GM19463 (cell line): ENCODE measurements around the gene SRXN1.

ENCODE experiments used
- ATAC-seq: cut with Tn5 transposase; IDR thresholded peaks from one replicate; pipeline ENCODE4 v1.9.1; 2021; ENCODE audit warnings: mild to moderate bottlenecking, moderate library complexity; ENCODE audit not compliant: unreplicated experiment

SRXN1 gene

DNA sequence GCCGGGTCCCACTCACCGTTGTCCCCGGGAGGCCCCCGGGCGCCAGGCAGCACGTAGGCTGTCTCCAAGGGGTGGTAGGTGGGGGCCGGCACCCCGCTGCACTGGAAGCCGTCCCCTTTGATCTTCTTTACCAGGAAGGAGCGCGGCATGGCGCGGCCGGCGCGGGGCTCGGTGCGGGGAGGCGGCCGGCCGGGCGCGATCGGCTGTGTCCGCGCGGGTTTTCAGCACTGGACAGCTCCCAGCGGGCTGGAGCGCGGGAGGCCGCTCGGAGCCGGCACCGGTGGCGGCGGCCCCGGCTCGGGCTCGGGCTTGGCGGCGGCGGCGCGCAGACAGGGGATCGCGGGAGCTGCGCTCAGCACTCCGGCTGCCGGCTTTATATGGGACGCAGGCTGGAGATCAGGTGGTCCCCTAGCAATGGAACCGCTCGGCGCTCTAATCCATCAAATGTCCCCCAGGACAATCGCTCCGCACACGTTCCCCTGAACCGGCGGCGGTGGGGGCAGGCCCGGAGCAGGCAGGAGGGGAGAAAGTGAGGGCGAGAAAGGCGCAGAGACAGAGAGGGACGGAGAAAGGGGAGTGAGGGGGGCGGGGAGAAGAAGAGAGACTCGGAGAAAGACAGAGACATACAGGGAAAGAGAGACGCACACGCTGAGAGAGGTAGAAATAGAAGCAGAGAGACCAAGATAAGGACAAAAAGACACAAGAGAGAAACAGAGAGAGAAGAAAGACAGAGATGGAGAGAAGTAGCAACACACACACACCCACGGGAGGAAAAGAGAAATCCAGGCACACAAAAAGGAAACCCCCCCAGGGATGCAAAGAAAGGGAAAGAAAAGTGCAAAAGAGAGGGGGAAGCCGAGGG, 22.7 kb upstream of the SRXN1 start, which contains the start of gene SCRT2:
Gene SCRT2 (minus strand): TSS at position 350 of the 862 bp plus-strand sequence. CDS start 201 bp downstream, at position 149.
- ATAC-seq = no peak

DNA sequence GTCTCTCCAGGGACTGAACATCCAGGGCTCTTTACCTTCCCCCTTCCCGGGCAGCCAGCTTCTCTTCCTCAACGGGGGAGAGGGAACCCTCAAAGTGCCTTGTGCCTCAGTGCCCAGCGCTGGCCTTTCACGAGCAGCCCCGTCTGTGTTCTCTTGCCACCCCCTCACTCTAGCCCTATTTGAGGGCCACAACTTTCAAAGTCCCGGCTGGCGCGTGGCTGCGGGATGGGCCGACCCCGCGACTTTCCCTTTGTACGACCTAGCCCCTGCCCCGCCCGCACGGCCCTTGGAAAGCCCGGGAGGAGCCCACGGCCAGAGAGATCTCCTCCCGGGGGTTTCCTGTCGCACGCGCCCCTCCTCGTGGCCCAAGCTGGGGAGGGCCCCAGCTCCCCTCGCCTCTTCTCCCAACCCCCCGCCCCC, 22.0 kb upstream of the SRXN1 start:
- no peak for ATAC-seq

DNA sequence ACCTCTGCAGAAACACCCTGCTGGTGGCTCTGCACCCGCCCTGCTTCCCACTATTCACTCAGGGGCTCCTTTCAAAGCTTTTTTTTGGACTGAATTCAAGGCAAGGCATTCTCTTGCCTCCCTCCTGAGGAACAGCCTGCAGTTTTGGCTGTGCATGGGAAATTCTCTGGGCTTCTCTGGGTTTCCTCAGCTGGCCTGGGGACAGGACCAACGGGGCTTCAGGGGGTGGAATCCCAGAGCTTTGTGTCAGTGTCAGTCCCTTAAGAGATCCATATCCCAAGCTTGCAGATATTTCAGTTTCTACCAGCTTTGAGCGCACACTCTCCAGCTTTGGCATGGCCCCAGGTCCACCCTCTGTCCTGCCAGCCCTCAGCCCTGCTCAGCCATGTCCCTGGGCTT, 20.6 kb upstream of the SRXN1 start:
- ATAC-seq = no peak

DNA sequence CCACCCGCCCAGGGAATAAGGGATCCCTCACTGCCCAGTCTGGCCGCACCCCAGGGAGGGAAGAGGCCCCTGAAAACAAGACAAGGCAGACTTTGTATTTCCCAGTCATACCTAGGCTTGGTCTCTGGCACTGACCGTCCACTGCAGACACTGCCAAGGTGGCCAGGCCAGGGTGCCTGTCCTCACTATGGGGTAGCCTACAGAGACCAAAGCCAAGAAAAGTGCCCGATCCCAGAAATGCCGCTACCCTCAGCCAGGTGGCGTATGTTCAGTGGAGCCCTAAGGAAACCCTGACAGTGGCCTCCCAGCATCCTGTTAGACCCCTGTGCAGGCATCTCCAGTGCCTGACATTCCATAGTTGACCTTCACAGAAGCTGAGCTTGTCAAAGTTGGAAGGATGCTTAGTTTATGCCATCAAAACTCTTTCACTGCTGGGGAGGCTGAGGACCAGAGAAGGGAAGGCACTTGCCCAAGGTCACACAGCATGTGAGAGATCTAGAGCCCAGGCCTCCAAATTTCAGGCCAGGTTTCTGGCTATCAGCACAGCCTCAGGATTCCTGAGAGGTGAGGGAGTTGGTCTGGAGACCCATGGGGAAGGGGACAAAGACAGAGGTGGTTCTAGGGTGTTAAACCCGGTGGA, 20.1 kb upstream of the SRXN1 start:
- no peak for ATAC-seq

DNA sequence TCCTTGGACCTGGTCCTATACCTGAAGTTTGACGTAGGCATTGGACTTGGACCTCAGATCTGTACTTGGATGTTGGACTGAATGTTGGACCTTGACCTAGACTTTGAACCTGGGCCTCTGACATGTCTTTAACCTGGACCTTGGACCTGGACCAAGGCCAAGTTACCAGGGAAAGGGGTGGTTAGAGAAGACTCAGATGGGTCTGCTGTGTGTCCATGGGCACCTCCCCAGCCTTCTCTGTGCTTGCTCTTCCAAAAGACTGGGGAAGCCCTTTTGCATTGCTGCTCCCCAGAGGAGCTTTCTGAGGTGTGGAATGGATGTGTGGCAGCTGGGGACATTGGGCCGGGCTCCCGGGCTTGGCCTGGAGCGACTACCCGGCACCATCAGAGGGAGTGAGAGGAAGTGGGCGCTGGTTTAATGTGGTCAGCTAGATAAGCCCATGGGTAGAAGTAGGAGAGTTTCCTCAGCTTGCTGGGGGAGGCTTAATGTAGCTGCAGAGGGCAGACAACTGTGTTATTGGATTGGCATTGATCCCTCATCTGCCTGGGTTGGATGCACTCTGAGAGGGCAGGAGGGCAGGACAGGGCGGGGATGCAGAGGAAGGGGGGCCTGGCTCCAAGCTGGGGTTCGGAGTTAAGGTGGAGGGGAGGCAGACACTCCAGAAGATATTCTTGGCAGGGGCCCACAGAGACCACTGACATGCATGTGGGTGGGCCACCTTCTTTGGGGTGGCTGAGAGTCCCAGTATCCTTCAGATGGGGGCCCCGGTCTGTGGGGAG, 18.4 kb upstream of the SRXN1 start:
- no peak for ATAC-seq

DNA sequence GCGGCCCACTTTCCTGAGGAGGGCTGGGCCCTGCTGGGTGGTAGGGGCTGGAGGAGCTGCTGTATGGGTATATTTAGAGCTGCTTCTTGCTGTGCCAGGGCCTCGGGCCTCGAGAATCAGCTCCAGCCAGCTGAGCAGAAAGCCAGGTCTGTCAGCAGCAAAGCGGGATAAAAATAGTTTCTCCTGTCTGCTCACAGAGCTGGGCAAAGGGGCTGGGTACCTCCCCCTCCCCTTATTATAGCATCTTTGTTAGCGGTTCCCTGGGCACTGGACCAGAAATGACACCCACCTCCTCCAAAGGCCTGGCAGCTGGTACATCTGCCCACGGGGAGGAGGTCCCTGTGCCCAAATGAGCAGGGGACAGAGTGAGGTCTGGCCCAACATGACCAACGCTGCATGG, 16.6 kb upstream of the SRXN1 start:
- no peak for ATAC-seq

DNA sequence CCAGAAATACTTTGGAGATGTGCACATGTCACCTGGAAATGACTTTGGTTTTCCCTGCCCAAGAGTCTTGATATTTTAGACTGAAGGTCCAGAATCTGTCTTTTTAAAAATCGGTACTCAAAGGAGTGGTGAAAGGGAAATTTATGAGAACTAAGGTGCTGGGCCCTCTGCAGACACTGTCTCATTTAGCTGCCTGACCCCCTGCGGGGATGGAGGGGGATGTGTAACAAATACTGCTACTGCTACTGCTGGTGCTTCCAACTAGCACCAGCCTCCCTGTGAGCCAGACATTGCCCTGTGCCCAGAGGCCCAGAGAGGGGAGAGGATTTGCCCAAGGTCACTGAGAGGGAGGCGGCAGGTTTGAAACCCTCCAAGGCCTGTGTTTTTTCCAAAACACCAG, 15.6 kb upstream of the SRXN1 start:
- ATAC-seq = no peak

DNA sequence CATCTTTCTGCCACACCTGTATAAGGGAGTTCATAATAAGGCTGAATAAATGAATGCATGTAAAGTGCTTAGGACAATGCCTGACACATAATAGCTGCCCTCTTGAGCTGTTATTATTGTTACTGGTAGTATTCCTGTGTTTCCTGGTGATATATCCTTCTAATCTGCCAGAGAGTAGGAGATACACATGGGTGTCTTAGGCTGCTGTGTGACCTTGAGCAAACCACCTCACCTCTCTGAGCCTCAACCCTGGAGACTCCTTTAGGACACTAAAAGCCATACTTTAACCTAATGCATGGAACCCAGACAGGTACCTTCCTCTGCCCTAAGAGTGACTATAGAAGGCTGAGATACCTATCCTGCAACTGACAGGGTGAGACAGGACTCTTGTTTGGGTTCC, 15.1 kb upstream of the SRXN1 start:
- no peak for ATAC-seq

DNA sequence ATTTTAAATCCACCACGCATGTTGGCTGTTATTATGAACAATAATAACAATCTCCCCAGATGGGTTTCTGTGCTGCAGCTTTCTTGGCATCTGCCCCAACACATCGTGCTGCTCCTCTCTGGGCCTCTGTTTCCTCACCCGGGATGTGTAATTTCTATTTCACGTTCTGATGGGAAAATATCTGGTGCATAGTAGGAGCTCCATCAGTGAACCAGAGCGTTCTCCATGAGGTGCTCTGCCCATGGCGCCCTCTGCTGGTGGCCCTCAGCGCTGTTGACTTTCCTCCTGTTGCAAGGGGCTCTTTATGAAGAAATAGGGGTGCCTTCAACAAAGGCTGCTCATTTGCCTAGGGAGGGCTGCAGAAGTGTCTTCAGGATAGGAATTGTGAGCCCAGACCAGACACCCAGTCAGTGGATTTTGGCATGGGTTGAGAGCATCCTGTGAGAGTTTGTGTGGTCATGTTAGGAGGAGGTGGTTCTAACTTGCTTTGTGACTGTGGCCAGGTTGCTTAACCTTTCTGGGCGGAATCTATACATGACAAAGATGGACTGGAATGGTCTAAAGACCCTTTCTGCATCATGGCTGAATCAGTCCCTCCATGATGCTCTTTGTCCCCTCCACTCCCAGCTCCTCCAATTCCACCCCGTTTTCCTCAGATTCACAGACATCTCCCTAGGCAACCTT, 14.5 kb upstream of the SRXN1 start:
- no peak for ATAC-seq

DNA sequence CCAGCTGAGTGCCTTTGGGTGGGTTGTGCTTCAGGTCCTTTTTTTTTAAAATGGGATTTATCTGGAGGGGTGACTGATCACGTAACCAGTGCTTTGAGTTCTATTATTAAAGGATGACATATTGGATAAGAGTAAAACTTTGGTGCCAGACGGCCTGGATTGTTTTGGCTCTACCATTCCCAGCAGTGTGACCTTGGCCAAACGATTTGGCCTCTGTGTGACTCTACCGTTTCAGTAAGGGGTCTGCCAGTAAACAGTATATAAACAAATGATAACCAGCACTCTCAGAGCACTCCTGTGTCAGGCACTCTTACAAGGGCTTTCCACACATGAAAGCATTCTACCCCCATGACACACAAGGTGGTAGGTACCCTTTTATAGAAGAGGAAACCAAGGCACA, 13.9 kb upstream of the SRXN1 start:
- no peak for ATAC-seq

DNA sequence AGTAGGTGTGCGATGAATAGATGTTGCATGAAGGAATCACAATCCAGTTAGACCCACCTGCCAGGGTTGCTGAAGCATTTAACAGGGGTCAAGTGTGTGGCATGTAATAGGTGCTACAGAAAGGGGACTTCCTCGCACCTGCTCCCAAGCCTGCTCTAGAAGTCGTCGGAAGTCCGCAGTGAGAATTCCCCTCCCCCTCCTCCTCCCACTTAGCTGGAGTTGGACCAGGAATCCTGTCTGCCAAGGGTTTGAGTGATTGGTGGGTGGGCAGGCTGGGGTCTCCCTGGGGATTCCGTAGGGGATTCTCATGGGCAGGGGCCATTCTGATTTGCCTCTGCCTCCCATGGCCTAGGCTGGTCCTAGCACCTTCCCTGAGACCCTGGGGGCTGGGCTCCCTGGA, 12.3 kb upstream of the SRXN1 start:
- ATAC-seq = no peak

DNA sequence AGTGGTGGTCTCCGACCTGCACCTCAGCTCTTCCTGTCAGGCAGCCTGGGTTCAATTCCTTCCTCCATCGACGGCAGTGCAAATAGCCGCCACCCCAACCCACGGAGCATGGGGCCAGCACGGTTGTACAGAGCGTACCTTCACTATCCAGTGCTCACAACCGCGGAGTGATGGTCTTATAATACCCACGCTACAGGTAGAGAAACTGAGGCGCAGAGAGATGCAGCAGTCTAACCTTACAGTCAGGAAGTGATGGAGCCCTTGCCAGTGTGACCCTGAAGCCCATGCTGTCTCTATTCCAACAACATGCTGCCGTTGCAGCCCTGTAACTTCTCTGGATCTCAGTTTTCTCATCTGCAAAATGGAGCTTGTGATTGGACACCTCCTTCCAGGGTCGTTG, 11.6 kb upstream of the SRXN1 start:
- ATAC-seq = no peak

DNA sequence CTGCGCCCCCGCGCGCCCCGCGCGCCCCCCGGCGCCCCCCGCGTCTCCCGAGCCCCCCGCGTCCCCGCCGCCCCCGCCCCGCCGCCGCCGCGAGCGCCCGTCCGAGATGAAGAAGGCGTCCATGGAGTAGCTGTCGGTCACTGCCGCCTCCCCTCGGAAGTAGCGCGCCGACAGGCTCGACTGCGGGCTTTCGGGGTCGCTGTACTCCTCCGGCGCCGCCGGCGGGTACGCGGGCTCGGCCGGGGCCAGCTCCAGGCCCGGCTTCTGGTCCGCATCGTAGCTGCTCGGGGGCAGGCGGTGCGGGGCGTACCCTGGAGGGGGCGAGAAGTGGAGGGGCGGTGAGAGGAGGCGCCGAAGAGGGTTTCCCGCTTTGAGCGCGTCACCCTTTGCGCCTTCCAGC, 11.2 kb upstream of the SRXN1 start:
- no peak for ATAC-seq

DNA sequence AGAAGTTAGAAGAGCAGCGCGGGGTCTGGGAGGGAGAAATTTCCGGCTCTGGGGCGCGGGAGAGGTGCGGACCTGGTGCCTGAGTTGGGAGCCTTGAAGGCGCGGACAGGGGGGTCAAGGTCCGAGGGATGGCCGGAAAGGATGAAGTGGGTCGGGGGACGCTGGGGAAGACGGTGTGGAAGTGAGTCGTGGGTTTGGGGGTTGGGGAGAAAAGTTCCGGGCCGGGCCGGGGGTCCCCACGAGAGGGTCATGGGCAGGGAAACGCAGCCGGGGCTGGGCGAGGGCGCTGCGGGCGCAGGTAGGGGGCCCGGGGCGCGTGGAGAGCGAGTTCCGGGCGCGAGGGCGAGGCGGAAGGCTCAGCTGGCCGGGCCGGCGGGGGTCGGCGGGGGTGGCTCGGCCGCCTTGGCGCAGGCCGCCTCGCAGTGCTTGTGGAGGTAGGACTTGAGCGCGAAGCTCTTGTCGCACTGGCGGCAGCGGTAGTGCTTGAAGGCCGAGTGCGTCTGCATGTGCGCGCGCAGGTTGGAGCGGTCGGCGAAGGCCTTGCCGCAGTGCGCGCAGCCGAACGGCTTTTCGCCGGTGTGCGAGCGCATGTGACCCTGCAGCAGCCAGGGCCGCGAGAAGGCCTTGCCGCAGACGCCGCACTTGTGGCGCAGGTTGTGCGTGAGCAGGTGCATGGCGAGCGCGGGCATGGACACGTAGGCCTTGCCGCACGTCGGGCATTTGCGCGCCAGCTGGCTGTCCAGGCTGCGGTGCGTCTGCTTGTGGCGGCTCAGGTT, 10.5 kb upstream of the SRXN1 start:
- no peak for ATAC-seq

DNA sequence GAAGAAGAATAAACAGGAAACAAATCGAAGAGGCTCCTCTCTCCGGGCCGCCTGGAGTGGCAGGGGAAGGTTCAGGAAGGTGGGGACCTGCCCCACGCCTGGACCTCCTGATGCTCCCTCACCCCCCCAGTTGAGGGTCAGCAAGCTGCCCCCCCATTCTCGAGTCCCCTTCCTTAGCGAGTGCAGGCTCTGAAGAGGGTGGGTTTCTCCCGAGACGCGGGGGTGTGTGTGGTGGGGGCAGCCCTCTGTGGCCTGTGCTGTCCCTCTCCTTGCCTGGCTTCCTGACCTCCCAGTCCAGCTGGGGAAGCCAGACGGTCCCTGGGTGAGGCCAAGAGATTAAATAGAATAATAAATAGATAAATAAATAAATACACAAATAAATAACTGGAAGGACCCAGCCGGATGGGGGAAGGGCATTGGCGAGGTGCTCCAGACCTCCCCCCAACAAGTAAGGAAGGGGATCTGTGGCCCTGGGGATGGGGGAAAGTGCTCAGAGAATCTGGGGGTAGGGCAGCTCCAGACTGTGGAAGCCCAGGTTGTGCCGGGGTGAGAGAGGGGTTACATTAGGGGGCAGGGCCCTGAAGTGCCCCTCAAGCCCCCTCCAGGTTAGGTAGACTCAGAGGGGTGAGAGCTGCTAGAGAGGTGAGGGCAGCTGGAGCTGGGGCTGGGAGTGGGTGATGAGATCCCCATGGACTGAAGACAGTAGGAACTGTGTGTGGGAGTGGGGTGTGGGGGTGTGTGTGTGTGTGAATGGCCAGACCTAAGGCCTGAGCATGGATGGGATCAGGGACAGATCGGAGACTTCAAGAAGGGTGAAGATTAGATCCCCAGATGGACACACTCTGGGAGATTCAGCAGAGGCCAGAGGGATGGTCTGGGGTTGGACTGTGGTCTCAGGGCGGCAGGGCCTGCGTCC, 9.5 kb upstream of the SRXN1 start:
- ATAC-seq = no peak

DNA sequence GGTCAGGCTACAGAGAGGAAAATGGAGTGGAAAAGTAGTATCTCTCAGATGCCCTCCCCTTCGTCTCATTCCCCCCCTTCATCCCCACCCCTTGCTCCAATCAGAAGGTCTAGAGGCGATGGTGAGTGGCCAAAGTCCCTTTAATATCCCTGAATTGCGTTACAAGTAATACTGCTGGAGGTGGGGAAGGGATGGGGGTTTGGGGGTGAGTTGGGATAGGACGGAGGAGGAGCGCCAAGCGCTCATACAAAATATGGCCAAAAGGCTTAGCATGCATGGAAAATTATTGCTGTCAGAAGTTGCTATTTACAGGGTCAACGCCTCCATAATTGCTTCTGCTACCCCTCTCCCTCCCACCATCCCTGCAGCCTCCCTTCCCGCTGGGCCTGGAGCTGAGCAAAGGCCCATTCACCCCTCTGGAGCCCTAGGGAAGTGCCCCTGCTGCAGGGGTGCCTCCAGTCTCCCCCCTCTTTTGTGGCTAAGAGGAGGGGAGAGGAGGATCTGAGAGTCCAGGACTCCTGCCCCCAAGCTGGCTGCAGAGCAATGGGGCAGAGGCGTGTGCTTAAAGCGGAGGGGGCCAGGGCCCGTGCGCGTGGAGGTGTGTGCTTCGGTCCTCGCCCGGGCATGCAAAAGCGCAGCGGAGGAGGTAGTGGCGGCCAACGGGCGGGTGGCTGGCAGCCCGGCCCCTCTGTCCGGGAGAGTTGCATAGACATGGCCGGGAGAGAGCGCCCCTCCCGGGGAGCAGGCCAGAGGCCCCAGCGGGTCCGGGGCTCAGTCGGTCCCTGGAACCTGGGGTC, 8.7 kb upstream of the SRXN1 start:
- ATAC-seq = no peak

DNA sequence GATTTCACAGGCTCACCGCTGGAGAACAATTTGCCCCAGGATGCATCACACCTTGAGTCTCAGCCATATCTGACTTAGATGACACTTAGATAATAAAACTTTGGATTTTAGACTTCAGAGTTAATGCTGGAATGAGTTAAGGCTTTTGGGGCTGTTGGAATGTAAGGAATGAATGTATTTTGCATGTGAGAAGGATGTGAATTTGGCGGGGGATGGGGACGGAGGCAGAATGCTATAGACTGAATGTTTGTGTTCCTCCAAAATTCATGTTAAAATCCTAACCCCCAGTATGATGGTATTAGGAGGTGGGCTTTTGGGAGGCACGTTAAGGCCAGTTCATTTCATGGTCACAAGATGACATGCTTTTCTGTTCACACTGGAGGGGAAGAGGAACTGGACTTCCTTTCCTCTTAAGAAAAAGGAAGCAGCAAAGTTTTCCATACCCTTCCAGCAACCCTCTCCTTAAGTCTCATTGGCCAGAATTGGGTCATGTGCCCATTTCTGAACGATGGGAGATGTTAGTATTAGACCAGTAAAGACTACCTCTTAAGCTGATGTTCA, 5.8 kb upstream of the SRXN1 start:
- no peak for ATAC-seq

DNA sequence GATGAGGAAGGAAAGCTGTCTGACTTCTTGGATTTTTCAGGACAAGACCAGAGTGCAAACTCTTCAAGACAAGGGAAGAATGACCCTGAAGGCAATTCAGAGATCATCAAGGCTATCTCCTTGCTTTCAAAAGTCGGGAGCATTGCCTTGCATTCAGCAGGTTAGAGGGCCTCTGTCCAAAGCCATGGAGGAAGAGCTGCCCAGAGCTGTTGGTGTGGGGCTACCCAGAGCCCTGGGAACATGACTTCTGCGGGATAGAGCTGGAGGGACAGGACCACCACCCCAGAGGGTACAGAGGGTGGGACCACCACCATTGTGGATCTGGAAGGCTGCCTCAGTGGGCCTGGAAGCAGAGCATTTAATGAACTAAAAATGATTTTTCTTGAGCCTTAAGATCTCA, 5.2 kb upstream of the SRXN1 start:
- ATAC-seq = no peak
